GM21717 (cell line): ENCODE results near the gene SERPINE2.
A peak's percentile ranks its signal among the peaks of the same experiment; 100 is the strongest.

Experiments used
- ATAC-seq: cut with Tn5 transposase; IDR thresholded peaks from one replicate; pipeline ENCODE4 v1.9.1; 2021; ENCODE audit warnings: mild to moderate bottlenecking, moderate library complexity; ENCODE audit not compliant: unreplicated experiment

SERPINE2 gene, protein sequence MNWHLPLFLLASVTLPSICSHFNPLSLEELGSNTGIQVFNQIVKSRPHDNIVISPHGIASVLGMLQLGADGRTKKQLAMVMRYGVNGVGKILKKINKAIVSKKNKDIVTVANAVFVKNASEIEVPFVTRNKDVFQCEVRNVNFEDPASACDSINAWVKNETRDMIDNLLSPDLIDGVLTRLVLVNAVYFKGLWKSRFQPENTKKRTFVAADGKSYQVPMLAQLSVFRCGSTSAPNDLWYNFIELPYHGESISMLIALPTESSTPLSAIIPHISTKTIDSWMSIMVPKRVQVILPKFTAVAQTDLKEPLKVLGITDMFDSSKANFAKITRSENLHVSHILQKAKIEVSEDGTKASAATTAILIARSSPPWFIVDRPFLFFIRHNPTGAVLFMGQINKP

GRCh38 chr2:224039080-224039769 lies at the start of gene SERPINE2:
Gene SERPINE2, minus strand, starts transcription at chr2:224039286. Its CDS starts 37,386 bp downstream, at chr2:224001900.
- ATAC-seq = peak; percentile 55

GRCh38 chr2:224086226-224086914 lies 47.3 kb upstream of the SERPINE2 start:
- no peak for ATAC-seq

DNA sequence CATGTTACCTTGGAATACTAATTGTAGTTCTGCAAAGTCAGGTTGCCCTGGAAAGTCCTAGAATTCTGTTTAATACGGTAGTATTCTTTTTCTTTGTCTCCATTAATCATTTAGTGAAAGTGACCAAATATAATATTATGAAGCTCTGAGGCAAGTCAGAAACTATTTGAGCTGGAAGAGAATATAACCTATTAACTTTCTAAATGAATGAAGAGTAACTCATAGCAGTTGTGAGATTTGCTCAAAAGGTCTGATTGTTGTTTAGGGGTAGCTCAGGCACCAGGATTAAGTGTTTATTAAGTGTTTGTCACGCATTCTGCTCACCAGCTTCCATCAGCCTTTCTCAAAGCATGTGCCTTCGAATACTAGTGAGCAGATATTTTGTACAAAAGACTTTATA lies 46.7 kb upstream of the SERPINE2 start:
- no peak for ATAC-seq

GRCh38 chr2:224085246-224085645 lies 46.2 kb upstream of the SERPINE2 start:
- ATAC-seq = no peak

DNA sequence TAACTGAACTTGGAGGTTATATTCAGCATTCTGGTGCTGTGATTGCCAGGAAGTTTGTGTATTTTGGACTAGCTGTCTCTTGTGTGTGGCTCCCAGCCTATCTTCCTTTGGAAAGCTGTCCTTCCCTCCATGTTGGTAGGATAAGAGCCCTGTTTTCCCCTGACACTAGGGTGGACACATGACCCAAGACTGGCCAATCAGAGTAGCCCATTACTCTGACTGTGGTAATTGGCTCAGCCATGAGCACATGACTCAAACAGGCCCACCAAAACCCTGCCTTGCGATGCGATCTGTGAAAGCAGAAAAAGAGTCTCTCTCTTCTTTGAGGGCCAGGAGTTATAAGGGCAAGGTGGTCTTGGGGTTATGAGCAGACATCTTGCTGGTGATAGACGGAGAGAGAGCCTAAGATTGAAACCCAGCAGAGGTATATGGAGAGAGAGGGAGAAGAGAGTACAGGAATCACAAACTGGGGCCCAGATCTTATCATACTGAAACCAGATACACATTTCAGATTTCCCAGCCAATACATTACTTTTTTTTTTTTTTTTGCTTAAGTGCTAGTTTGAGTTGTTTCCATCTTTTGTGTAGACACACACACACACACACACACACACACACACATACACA lies 45.3 kb upstream of the SERPINE2 start:
- ATAC-seq = no peak

DNA sequence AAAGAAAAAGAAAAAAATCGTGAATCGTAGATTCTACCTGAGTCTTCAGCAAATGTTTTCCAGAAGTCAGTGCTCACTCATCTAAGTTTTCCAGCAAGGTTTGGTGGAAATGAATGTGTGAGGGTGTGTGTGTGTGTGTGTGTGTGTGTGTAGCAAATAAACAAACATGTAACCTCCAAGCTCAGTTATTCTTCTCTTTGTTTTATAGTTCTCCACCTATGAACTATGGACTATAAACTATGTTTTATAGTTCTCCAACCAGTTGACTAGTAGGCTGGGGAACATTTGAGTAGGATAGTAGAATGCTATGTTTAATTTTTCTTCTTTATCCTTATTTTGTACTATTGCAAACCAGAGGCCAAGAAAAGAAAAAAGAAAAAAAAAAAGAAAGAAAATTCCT lies 44.6 kb upstream of the SERPINE2 start:
- no peak for ATAC-seq

DNA sequence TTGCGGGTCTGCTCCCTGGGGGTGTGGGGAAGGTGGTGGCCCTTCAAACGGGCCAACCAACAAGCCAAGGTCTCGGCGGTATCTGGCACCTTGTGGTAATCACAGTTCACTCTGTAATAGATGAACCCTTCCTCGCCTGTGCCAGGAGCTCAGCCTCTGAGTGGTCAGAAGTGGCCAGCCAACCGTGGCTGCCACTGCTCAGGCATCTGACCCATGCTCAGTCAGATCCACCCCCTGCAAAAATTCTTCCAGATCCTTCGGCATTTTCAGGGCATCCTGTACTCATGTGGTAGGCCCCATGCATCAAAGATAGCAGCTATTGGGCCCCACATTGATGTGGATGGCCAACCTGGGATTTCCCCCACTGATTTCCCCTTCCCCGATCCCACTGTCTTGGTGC lies 39.6 kb upstream of the SERPINE2 start:
- ATAC-seq = no peak

GRCh38 chr2:224077773-224078507 lies 38.9 kb upstream of the SERPINE2 start:
- no peak for ATAC-seq

DNA sequence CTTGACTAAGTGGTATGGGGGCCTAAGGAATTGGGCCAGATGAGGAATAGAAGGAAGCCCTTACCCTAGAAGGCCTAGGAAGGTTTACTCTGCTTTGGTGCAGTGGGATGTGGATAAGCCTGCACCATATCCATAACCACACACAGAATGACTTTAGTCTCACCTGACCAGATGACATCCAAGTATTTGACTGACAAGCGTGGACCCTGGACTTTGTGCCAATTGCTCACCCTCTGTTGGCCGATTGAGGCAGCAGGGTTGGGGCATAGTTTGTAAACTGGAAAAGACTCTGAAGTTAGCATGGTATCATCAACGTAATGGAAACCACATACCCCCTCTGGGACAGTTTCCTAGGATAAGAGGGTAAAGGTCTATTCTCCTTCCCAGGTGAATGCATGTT lies 36.5 kb upstream of the SERPINE2 start:
- no peak for ATAC-seq

DNA sequence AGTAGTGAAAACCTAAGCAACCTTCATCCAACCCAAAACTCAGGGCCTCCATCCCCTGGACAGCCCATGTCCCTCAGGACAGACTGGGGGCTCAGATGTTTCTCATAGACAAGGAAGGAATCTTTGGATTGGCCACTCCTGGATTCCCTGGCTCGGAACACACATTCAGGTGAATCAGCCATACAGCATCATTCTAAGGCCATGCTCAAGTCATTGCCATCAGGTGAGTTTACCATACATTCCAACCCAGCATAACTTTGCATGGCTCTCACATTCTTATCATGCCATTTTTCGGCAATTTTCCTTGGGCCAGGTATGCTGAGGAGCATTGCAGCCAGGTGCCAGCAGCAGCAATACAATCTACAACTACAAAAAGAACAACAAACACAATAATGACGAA lies 34.6 kb upstream of the SERPINE2 start:
- no peak for ATAC-seq

DNA sequence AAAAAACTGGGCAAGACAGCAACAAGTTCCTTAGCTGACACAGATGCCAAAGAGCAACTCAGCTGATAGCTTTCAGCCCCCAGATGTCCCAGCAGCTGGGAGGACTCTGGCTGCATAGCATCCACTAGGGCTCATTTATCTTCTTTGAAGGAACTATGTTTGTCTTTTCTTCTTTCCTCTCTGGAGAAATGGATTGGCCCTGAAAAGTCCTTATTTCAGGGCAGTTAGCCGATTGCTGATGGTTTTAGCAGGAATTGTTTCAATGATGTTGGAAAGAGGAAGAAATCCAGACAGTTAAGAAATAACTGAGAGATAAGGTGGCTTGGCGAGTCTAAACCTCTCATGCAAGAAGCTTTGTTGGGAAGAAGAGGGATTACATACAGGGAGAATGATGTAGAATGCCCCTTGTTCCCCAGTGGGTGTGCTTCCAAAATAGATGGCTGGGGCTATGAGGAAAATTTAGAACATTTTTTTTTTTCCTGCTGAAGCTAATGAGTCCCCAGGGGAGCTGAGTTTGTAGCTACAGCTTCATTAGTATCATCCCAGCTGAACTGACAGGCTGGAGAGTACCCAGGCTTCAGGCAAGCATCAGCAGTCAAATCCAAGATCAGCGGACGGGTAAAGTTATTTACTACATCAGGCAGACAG lies 33.6 kb upstream of the SERPINE2 start:
- no peak for ATAC-seq

DNA sequence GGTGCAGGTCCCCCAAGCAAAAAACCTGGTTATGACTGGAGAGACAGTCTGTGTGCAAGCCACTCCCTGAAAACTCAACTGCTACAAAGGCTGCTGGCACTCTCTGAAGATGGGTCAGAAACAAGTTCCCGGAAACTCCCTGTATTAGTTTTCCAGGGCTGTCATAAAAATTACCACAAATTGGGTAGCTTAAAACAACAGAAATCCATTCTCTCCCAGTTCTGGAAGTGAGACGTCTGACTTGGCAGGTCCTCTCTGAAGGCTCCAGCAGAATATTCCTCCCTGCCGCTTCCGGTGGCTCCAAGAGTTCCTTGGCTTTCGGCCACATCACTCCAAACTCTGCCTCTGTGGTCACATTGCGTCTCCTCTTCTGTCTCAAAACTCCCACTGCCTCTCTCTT lies 30.1 kb upstream of the SERPINE2 start:
- ATAC-seq = no peak

DNA sequence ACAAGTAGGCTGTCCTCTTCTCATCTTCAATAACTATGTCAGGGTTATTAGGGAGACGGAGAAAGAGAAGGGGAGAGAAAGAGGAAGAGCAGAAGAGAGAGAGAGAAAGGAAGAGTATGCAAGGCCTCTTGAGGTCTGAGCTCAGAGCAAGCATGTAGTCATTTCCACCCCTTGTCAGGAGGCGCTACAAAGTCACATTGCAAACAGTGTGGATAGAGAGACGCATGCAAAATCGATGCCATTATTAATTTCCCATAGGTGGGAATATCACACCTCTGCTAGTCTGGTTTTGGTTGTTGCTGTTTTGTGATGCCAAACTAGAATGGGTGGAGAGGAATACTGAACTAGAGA lies 24.2 kb upstream of the SERPINE2 start:
- no peak for ATAC-seq

DNA sequence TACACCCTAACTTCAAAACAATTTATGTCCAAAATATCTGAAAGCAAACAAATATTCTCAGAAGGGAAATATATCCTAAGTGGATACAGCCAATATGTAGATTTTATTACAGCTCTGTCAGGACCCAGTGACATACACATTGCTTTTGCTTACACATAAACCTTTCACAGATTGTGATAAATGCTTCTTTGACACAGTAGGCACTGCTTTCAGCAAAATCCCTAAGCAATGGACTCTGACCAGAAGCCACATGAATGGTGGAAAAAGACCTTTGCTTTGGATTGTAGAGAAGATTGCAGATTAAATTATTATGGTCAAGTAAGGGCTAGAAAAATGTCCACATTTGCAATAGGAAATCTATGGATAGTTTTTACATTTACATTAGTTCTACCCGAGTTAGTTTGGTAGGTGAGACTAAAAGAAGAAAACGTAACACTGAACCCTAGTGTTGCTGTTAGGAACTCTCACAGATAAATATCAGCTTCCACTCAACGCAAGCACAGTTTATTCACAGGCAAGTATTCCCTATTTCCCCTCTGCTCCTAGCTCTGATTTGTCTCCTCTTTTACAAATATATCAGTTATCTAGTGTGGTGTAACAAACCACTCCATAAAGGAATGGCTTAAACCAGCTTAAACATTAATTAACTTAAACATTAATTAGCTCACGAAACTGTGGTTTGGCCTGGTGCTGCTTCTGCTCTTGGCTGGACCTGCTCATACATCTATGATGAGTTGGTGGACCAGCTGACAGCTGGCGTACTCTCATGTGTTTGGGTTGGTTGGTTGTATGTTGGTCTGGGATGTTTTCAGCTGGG lies 23.6 kb upstream of the SERPINE2 start:
- ATAC-seq = no peak

DNA sequence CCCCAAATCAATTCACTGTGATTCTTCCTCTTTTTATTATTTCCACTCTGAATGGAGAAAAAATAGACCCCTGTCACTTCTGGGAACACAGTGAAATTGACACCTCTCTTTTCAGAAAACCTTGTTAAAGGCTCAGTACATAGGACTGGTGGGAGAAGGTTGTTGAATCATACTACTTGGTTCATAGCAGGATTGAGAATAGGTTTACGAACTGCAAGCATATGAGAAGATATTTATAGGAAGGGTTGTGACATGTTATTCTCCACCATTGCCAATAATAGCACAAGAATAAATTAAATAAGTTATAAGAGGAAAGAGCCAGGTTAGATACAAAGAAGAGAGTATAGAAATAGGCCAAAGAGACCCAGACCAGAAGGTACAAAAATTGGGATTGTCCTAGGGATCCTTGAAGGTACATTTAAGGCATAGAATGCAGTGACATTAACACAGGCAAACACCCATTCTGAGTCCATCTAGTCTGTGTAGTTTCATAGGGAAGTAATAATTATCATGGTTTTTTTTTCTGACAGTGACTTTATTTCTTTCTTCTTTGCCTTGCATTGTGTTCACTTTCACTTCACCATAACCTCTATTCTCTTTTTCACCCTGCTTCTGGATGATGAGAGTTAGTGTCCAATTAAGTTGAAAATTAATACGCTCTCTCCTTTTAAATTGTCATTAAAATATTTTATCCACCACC lies 21.8 kb upstream of the SERPINE2 start:
- no peak for ATAC-seq

GRCh38 chr2:224059178-224059577 lies 20.1 kb upstream of the SERPINE2 start:
- ATAC-seq = no peak

GRCh38 chr2:224058048-224058775 lies 19.1 kb upstream of the SERPINE2 start:
- ATAC-seq = no peak

GRCh38 chr2:224056889-224057288 lies 17.8 kb upstream of the SERPINE2 start:
- no peak for ATAC-seq
